GM21619 (cell line): Measurements from ENCODE around the gene FRMD6.
A peak's percentile ranks its signal among the peaks of the same experiment; 100 is the strongest.

ENCODE experiments used
- ATAC-seq: cut with Tn5 transposase; IDR thresholded peaks from one replicate; pipeline ENCODE4 v1.9.1; 2021; ENCODE audit not compliant: unreplicated experiment

Gene FRMD6

GRCh38 chr14:51651388-51652167 lies at the start of gene FRMD6:
FRMD6 (plus strand) TSS chr14:51651910; CDS start chr14:51689837, 37,927 bp downstream.
- peak; percentile 67 for ATAC-seq

GRCh38 chr14:51602310-51602709 lies 49.4 kb upstream of the FRMD6 start:
- ATAC-seq = no peak

GRCh38 chr14:51603495-51603894 lies 48.2 kb upstream of the FRMD6 start:
- no peak for ATAC-seq

- no peak for ATAC-seq
Measured at GRCh38 chr14:51604073-51604472, 47.6 kb upstream of the FRMD6 start.

- no peak for ATAC-seq
Measured at GRCh38 chr14:51605575-51605974, 46.1 kb upstream of the FRMD6 start.

- no peak for ATAC-seq
Measured at GRCh38 chr14:51607711-51608110, 44.0 kb upstream of the FRMD6 start.

- no peak for ATAC-seq
Measured at GRCh38 chr14:51609251-51609954, 42.3 kb upstream of the FRMD6 start.

GRCh38 chr14:51609955-51610283 lies 41.8 kb upstream of the FRMD6 start:
- peak; percentile 64 for ATAC-seq

- no peak for ATAC-seq
Measured at GRCh38 chr14:51610771-51611170, 40.9 kb upstream of the FRMD6 start.

GRCh38 chr14:51612449-51612848 lies 39.3 kb upstream of the FRMD6 start:
- ATAC-seq = no peak

- ATAC-seq = no peak
Measured at GRCh38 chr14:51613416-51613815, 38.3 kb upstream of the FRMD6 start.

- ATAC-seq = peak; percentile 52
Measured at GRCh38 chr14:51614707-51615106, 37.0 kb upstream of the FRMD6 start.

- ATAC-seq = no peak
Measured at GRCh38 chr14:51616256-51616655, 35.5 kb upstream of the FRMD6 start.

- ATAC-seq = no peak
Measured at GRCh38 chr14:51616724-51617409, 34.8 kb upstream of the FRMD6 start.

GRCh38 chr14:51619561-51619960 lies 32.1 kb upstream of the FRMD6 start:
- no peak for ATAC-seq

- no peak for ATAC-seq
Measured at GRCh38 chr14:51620056-51620455, 31.7 kb upstream of the FRMD6 start.

- ATAC-seq = no peak
Measured at GRCh38 chr14:51621654-51622053, 30.1 kb upstream of the FRMD6 start.

GRCh38 chr14:51622376-51622775 lies 29.3 kb upstream of the FRMD6 start:
- ATAC-seq = no peak

GRCh38 chr14:51624955-51625569 lies 26.6 kb upstream of the FRMD6 start:
- no peak for ATAC-seq

- ATAC-seq = no peak
Measured at GRCh38 chr14:51626185-51626584, 25.5 kb upstream of the FRMD6 start.

GRCh38 chr14:51626788-51627187 lies 24.9 kb upstream of the FRMD6 start:
- no peak for ATAC-seq

GRCh38 chr14:51627313-51627712 lies 24.4 kb upstream of the FRMD6 start:
- no peak for ATAC-seq
